Thoracic aorta (tissue), 2 donors: Measurements from ENCODE around the gene ESPL1. TPM values are rescaled to one million over a fixed set of nuclear protein-coding genes. Genes with fewer than 3 reads are reported as not detected.

ENCODE experiments used
- ATAC-seq: fragments of 150-250 bp; one replicate; pipeline ENCODE4 v1.8.0; 2017; ENCODE audit warnings: low read depth; ENCODE audit not compliant: insufficient number of reproducible peaks, low FRiP score
- DNase-seq: peaks from one replicate; pipeline ENCODE4 v3.0.0-alpha.2; 2020; ENCODE audit warnings: low spot score
- H3K27ac ChIP-seq, 2 donors: fragments of 200-600 bp; sonication (generic); 1 replicate in 1 of 2; 2 replicates in 1 of 2; pipeline ENCODE4 v1.5.1; 2016; ENCODE audit warnings: mild to moderate bottlenecking in 2 of 2, moderate library complexity in 2 of 2
- H3K27me3 ChIP-seq: fragments of 200-600 bp; sonication (generic); replicated peaks from 2 replicates; pipeline ENCODE4 v1.6.0; 2016; ENCODE audit warnings: mild to moderate bottlenecking; ENCODE audit not compliant: insufficient read depth
- H3K36me3 ChIP-seq: fragments of 200-600 bp; sonication (generic); one replicate; pipeline ENCODE4 v1.5.1; 2016
- H3K4me1 ChIP-seq, 2 donors: fragments of 200-600 bp; sonication (generic); 1 replicate in 1 of 2; 2 replicates in 1 of 2; pipeline versions ENCODE4 v1.5.1 to v1.6.0; 2016; ENCODE audit warnings: low read depth in 2 of 2, mild to moderate bottlenecking in 1 of 2; ENCODE audit not compliant: control insufficient read depth in 1 of 2
- H3K4me3 ChIP-seq: fragments of 200-600 bp; sonication (generic); 2 replicates; pipeline ENCODE4 v1.5.1; 2016; ENCODE audit warnings: mild to moderate bottlenecking
- H3K9me3 ChIP-seq: fragments of 200-600 bp; sonication (generic); 2 replicates; pipeline ENCODE4 v1.5.1; 2016
- total RNA-seq, 2 donors: library from RNA; depleted of rRNA; stranded (reverse); fragments of >200 nt; gene quantifications; one replicate each; pipeline versions ENCODE4 v1.1.0 to v1.2.3, GENCODE V29; 2016
- TF ChIP-seq, protein P1 (sequence below): fragments of 200-600 bp; sonication (generic); IDR thresholded peaks from one replicate; pipeline ENCODE4 v1.5.1; 2019; ENCODE audit warnings: antibody characterized with exemption

The ESPL1 gene
- total RNA-seq, 2 donors from 2014 or later, result 0.78 to 0.95 TPM

DNA sequence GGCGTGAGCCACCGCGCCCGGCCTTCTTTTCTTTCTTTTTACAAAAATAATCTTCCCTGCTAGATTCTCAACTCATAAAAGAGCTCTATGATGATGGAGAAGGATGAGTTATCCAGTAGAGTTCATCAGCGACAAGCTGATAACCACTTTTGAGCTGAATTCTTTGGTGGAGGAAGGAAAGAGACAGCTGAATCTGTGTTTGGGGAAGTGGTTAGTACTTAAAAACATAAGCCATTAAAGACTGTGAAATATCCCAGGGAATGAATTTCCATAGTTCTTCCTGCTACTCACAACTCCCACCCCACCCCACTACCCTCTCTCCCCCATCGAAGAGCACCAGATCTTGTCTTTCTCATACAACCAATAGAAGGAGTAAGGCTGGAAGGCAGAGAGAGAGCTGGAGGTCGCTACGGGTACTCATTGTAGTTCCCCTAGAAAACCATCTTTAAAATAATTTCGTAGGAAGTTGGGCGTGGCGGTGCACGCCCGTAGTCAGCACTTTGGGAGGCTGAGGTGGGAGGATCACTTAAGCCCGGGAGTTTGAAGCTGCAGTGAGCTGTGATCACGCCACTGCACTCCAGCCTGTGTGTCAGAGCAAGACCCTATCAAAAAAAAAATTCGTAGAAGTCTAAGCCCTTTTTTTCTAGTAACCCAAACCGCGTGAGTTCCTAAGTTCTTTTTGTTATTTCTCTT is 647 bp upstream of the ESPL1 start:
- Histone ChIP-seq H3K4me1 (peaks cover 6 to 10% of the 10 kb centered on the region in 2 donors), H3K27me3 (no peaks in the 10 kb centered on the region), H3K4me3 (peak overlapping the region; percentile 89), H3K9me3 (no peaks in the 10 kb centered on the region), H3K27ac (peak overlapping the region in 1 of 2 donors; percentile 27), H3K36me3 (no peaks in the 10 kb centered on the region)
- TF ChIP-seq, protein P1, sequence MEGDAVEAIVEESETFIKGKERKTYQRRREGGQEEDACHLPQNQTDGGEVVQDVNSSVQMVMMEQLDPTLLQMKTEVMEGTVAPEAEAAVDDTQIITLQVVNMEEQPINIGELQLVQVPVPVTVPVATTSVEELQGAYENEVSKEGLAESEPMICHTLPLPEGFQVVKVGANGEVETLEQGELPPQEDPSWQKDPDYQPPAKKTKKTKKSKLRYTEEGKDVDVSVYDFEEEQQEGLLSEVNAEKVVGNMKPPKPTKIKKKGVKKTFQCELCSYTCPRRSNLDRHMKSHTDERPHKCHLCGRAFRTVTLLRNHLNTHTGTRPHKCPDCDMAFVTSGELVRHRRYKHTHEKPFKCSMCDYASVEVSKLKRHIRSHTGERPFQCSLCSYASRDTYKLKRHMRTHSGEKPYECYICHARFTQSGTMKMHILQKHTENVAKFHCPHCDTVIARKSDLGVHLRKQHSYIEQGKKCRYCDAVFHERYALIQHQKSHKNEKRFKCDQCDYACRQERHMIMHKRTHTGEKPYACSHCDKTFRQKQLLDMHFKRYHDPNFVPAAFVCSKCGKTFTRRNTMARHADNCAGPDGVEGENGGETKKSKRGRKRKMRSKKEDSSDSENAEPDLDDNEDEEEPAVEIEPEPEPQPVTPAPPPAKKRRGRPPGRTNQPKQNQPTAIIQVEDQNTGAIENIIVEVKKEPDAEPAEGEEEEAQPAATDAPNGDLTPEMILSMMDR, result no peak
- ATAC-seq (no peak), DNase-seq (no peak)

DNA sequence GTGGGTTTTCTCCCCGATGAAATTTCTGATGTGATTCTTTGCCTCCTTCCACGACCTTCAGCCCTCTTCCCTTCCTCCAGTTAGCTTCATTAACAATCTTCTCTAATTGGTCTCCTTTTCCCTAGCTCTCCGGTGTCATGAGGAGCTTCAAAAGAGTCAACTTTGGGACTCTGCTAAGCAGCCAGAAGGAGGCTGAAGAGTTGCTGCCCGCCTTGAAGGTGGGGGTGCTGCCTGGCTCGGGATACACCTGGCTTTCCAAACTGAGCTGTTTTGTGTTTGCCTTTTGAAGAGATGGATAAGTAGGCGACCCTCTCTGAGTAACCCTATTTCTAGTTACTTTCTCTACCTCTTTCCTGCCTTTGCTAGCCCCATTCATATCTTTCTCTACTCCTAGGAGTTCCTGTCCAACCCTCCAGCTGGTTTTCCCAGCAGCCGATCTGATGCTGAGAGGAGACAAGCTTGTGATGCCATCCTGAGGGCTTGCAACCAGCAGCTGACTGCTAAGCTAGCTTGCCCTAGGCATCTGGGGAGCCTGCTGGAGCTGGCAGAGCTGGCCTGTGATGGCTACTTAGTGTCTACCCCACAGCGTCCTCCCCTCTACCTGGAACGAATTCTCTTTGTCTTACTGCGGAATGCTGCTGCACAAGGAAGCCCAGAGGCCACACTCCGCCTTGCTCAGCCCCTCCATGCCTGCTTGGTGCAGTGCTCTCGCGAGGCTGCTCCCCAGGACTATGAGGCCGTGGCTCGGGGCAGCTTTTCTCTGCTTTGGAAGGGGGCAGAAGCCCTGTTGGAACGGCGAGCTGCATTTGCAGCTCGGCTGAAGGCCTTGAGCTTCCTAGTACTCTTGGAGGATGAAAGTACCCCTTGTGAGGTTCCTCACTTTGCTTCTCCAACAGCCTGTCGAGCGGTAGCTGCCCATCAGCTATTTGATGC is 797 bp downstream of the ESPL1 start:
- DNase-seq (no peak), ATAC-seq (no peak)
- peaks cover 6 to 10% of the 10 kb centered on the region in 2 donors for H3K4me1 ChIP-seq
- peak overlapping the region; percentile 89 for H3K4me3 ChIP-seq
- no peak overlapping the region for H3K27ac ChIP-seq
- H3K27me3 ChIP-seq, result no peaks in the 10 kb centered on the region
- TF ChIP-seq, protein P1, result no peak
- H3K36me3 ChIP-seq, result no peaks in the 10 kb centered on the region
- no peaks in the 10 kb centered on the region for H3K9me3 ChIP-seq

DNA sequence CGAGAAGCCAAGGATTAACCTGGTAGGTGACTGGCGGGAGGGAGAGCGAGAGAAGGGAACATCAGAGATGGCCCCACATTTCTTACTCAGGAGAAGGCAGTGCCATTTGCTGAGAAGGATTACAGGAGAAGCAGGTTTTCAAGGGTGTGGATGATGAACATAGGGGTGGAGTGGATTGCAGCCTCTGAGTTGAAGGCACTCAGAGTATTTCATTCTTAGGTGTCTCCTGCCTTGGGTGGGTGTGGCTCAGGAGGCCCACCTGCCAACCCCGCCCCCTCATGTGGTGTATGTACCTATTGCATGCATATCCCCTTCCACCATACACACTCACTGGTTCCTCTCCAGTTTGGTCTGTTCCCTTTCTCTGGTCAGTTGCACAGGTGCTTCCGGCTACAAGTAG is 6.3 kb downstream of the ESPL1 start:
- Histone ChIP-seq H3K27ac (no peak overlapping the region), H3K9me3 (no peaks in the 10 kb centered on the region), H3K27me3 (no peaks in the 10 kb centered on the region), H3K4me1 (no peaks in the 10 kb centered on the region), H3K4me3 (no peak overlapping the region), H3K36me3 (no peaks in the 10 kb centered on the region)
- ATAC-seq (no peak), DNase-seq (no peak)
- TF ChIP-seq, protein P1, result no peak

DNA sequence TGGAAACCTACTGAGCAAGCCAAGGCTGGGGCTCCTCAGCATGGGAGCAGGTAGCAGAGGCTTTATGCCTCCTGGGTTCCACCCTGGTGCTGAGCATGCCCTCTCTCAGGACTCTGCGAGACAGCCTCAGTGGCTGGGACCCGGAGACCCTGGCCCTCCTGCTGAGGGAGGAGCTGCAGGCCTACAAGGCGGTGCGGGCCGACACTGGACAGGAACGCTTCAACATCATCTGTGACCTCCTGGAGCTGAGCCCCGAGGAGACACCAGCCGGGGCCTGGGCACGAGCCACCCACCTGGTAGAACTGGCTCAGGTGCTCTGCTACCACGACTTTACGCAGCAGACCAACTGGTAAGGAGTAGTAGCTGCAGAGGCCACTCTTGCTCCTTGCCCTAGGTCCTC is 8.4 kb downstream of the ESPL1 start:
- Histone ChIP-seq H3K9me3 (no peaks in the 10 kb centered on the region), H3K4me1 (no peaks in the 10 kb centered on the region), H3K27ac (no peak overlapping the region), H3K27me3 (no peaks in the 10 kb centered on the region), H3K4me3 (no peak overlapping the region), H3K36me3 (no peaks in the 10 kb centered on the region)
- ATAC-seq (no peak), DNase-seq (no peak)
- TF ChIP-seq, protein P1, result no peak

DNA sequence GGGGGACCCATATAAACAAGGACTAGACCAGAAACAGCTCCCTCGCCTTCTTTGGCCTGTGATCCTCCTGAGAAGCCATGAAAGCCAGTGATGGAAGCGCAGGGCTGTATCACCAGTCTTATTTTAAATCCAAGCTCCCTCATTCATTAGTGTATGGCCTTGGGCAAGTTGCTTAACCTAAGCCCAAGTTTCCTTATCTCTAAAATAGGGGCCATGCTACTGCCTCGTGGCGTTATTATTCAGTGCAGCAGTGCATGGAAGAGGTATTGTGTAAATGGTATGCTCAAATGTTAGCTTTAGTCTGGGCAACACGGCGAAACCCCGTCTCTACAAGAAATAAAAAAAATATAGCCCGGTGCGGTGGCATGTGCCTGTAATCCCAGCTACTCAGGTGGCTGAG is 9.9 kb downstream of the ESPL1 start:
- Histone ChIP-seq H3K4me3 (no peak overlapping the region), H3K27ac (no peak overlapping the region), H3K27me3 (no peaks in the 10 kb centered on the region), H3K9me3 (no peaks in the 10 kb centered on the region), H3K36me3 (no peaks in the 10 kb centered on the region), H3K4me1 (no peaks in the 10 kb centered on the region)
- DNase-seq, result no peak
- ATAC-seq, result no peak
- TF ChIP-seq, protein P1, result no peak
